ENCODE data around the gene ARPIN.

GRCh38 chr15:89939910-89940309 is 27.2 kb upstream of the ARPIN start:
- no peak for TF ChIP-seq EZH2 (IDR thresholded peaks at IDR 0.05; ENCODE audit: insufficient read depth, poor library complexity, severe bottlenecking)
- no peak for TF ChIP-seq EZH2phosphoT487 (IDR thresholded peaks at IDR 0.05; ENCODE audit: insufficient read depth, low read depth)

Data from GM23248 (cell line).